Measurements from ENCODE around the gene LDLRAD4. TPM values are rescaled to one million over a fixed set of nuclear protein-coding genes. Genes with fewer than 3 reads are reported as not detected.

Gene LDLRAD4
- total RNA-seq, 1 experiment from 2014 or later, result 1.7 TPM

- peaks cover 95% of the 10 kb centered on the region for H3K27me3 ChIP-seq (ENCODE audit: insufficient read depth, low read depth)
- H3K27ac ChIP-seq, result no peak overlapping the region
- H3K79me2 ChIP-seq (ENCODE audit: low read depth), result no peaks in the 10 kb centered on the region
- no peaks in the 10 kb centered on the region for H3K9me3 ChIP-seq (ENCODE audit: insufficient read depth, low read depth)
- POLR2A ChIA-PET (ENCODE audit: unreplicated experiment), result no interaction called here
- no peak overlapping the region for H3K4me3 ChIP-seq
- H4K20me1 ChIP-seq (ENCODE audit: insufficient read depth), result no peaks in the 10 kb centered on the region
- intact Hi-C loops (cut with micrococcal nuclease; ENCODE audit: unreplicated experiment), result no loop called here
- no peaks in the 10 kb centered on the region for H3K4me1 ChIP-seq (replicated peaks; ENCODE audit: insufficient read depth)
- no peaks in the 10 kb centered on the region for H3K36me3 ChIP-seq (ENCODE audit: low read depth)
- no peak for DNase-seq
- CTCF ChIA-PET, result no interaction called here
- no peak overlapping the region for H2AFZ ChIP-seq
- no peak overlapping the region for H3K4me2 ChIP-seq
- H3K9me2 ChIP-seq (ENCODE audit: insufficient read depth), result no peaks in the 10 kb centered on the region
- TF ChIP-seq EZH2 (IDR thresholded peaks at IDR 0.05; ENCODE audit: low read depth), result no peak
- TF ChIP-seq CTCF (conservative IDR thresholded peaks at IDR 0.05), result no peak
- H3F3A ChIP-seq (ENCODE audit: insufficient read depth, low read depth), result no peaks in the 10 kb centered on the region
- no TSS peak for BruUV-seq (replicated peaks)
Observed at GRCh38 chr18:13446024-13446423, 227.5 kb downstream of the LDLRAD4 start.

- no peaks in the 10 kb centered on the region for H3K79me2 ChIP-seq (ENCODE audit: low read depth)
- H3K27me3 ChIP-seq (ENCODE audit: insufficient read depth, low read depth), result peaks cover 95% of the 10 kb centered on the region
- no TSS peak for BruUV-seq (replicated peaks)
- no peaks in the 10 kb centered on the region for H3K36me3 ChIP-seq (ENCODE audit: low read depth)
- H3K9me2 ChIP-seq (ENCODE audit: insufficient read depth), result no peaks in the 10 kb centered on the region
- H3K4me2 ChIP-seq, result no peak overlapping the region
- POLR2A ChIA-PET (ENCODE audit: unreplicated experiment), result no interaction called here
- no peaks in the 10 kb centered on the region for H3K4me1 ChIP-seq (replicated peaks; ENCODE audit: insufficient read depth)
- CTCF ChIA-PET, result no interaction called here
- no peaks in the 10 kb centered on the region for H3F3A ChIP-seq (ENCODE audit: insufficient read depth, low read depth)
- no peaks in the 10 kb centered on the region for H3K9me3 ChIP-seq (ENCODE audit: insufficient read depth, low read depth)
- intact Hi-C loops (cut with micrococcal nuclease; ENCODE audit: unreplicated experiment), result no loop called here
- no peak overlapping the region for H3K4me3 ChIP-seq
- H4K20me1 ChIP-seq (ENCODE audit: insufficient read depth), result no peaks in the 10 kb centered on the region
- H2AFZ ChIP-seq, result no peak overlapping the region
- no peak overlapping the region for H3K27ac ChIP-seq
- TF ChIP-seq CTCF (conservative IDR thresholded peaks at IDR 0.05) (no peak), EZH2 (IDR thresholded peaks at IDR 0.05; ENCODE audit: low read depth) (no peak)
- DNase-seq, result no peak
Observed at GRCh38 chr18:13446610-13447461, 228.3 kb downstream of the LDLRAD4 start.

GRCh38 chr18:13447621-13448334, 229.2 kb downstream of the LDLRAD4 start:
- Histone ChIP-seq H3F3A (ENCODE audit: insufficient read depth, low read depth) (no peaks in the 10 kb centered on the region), H3K9me2 (ENCODE audit: insufficient read depth) (no peaks in the 10 kb centered on the region), H3K36me3 (ENCODE audit: low read depth) (no peaks in the 10 kb centered on the region), H3K27me3 (ENCODE audit: insufficient read depth, low read depth) (peaks cover 96% of the 10 kb centered on the region), H3K9me3 (ENCODE audit: insufficient read depth, low read depth) (no peaks in the 10 kb centered on the region), H2AFZ (no peak overlapping the region), H4K20me1 (ENCODE audit: insufficient read depth) (no peaks in the 10 kb centered on the region), H3K27ac (no peak overlapping the region), H3K79me2 (ENCODE audit: low read depth) (no peaks in the 10 kb centered on the region), H3K4me2 (no peak overlapping the region), H3K4me3 (no peak overlapping the region), H3K4me1 (replicated peaks; ENCODE audit: insufficient read depth) (no peaks in the 10 kb centered on the region)
- DNase-seq, result no peak
- intact Hi-C loops (cut with micrococcal nuclease; ENCODE audit: unreplicated experiment), result no loop called here
- no TSS peak for BruUV-seq (replicated peaks)
- no peak for TF ChIP-seq CTCF (conservative IDR thresholded peaks at IDR 0.05)
- no peak for TF ChIP-seq EZH2 (IDR thresholded peaks at IDR 0.05; ENCODE audit: low read depth)
- POLR2A ChIA-PET (ENCODE audit: unreplicated experiment), result no interaction called here
- CTCF ChIA-PET, result no interaction called here

Data from PC-9 (cell line).